GM18507 (cell line): ENCODE data around the gene PHF13.

Experiments
- DNase-seq: peaks from one replicate; pipeline ENCODE4 v3.0.0; 2011; ENCODE audit warnings: low read depth; ENCODE audit not compliant: insufficient read length; ENCODE audit errors: extremely low spot score
- FAIRE-seq: peaks from 2 replicates; lab custom pipeline; 2011; peaks lifted over from hg19 to GRCh38; lab: Jason Lieb, UNC

PHF13 gene

DNA sequence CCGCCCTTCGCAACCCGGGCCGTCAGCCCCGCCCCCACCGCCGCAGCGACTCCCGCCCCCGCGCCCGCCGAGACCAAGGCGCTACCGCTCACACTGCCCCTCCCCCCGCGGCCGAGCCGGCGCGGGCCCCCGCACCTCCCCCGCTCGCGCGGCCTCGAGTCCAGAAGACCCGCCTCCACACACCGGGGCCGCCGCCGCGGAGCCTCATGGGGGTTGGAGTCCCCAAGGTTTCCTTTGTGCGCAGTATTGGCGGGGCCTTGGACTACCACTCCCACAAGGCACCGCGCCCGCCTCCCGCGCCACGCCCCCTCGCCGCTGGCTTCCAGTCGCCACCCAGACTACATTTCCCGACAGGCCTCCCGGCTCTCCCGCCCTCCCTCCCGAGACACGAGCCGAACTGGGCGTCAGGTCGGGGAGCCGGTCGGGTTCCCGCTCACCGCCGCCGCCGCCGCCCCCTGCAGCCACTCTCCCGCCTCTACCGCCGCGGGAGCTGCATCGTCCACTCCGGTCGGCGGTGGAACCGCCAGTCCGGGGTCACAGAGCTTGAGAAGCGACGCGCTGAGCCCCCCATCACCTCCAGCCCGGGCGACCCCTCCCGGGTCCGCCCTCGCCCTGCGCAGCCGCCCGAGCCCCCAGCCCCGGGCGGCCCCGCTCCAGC, at the start of gene PHF13:
TSS of gene PHF13 (plus strand) at position 371 of the 658 bp plus-strand sequence. CDS start 336 bp downstream, outside the sequence.
- DNase-seq (peak; percentile 98), FAIRE-seq (peak; percentile 92)

GRCh38 chr1:6569033-6569432, 44.5 kb upstream of the PHF13 start:
- no peak for DNase-seq
- FAIRE-seq, result no peak

DNA sequence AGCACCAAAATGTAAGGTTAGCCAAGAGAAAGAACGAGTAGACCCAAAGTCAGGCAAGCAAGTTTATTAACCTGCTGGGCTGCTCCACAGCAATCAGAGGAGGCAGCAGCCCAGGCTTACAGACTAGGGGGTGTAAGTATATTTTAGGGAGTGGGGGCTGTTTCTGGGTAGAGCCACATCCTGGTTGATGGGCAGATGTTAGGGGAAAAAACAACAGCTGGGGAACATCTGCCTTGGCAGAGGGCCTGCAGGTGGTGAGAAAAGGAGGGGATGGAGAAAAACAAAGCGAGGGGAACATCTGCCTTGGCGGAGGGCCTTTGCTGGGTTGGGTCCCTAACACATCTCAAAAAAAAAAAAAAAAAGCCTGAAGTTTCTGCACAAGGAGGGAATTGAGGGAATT, 43.4 kb upstream of the PHF13 start:
- FAIRE-seq (no peak), DNase-seq (no peak)

GRCh38 chr1:6570987-6571386, 42.5 kb upstream of the PHF13 start:
- no peak for FAIRE-seq

GRCh38 chr1:6572653-6573383, 40.7 kb upstream of the PHF13 start:
- FAIRE-seq (no peak), DNase-seq (no peak)

More at GRCh38 chr1:6570987-6571386, 42.5 kb upstream of the PHF13 start:
- no peak for DNase-seq

GRCh38 chr1:6574025-6574620, 39.4 kb upstream of the PHF13 start:
- no peak for DNase-seq
- no peak for FAIRE-seq

DNA sequence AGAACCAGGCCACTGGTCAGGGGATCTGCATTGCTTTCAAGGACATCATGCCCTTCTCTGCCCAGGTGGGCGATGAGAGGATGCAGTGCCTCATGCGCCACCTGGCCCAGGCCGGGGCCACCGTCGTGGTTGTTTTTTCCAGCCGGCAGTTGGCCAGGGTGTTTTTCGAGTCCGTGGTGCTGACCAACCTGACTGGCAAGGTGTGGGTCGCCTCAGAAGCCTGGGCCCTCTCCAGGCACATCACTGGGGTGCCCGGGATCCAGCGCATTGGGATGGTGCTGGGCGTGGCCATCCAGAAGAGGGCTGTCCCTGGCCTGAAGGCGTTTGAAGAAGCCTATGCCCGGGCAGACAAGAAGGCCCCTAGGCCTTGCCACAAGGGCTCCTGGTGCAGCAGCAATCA, 38.7 kb upstream of the PHF13 start:
- no peak for DNase-seq
- no peak for FAIRE-seq

GRCh38 chr1:6577831-6578525, 35.6 kb upstream of the PHF13 start:
- no peak for FAIRE-seq
- no peak for DNase-seq

- DNase-seq (no peak), FAIRE-seq (no peak)
Measured at GRCh38 chr1:6578624-6579373, 34.7 kb upstream of the PHF13 start.

DNA sequence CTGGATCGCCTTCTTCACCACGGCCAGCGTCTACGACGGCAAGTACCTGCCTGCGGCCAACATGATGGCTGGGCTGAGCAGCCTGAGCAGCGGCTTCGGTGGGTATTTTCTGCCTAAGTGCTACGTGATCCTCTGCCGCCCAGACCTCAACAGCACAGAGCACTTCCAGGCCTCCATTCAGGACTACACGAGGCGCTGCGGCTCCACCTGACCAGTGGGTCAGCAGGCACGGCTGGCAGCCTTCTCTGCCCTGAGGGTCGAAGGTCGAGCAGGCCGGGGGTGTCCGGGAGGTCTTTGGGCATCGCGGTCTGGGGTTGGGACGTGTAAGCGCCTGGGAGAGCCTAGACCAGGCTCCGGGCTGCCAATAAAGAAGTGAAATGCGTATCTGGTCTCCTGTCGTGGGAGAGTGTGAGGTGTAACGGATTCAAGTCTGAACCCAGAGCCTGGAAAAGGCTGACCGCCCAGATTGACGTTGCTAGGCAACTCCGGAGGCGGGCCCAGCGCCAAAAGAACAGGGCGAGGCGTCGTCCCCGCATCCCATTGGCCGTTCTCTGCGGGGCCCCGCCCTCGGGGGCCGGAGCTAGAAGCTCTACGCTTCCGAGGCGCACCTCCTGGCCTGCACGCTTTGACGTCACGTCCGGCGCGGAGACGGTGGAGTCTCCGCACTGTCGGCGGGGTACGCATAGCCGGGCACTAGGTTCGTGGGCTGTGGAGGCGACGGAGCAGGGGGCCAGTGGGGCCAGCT, 34.0 kb upstream of the PHF13 start, which contains the start of gene ZBTB48:
TSS of gene ZBTB48 (plus strand) at position 621 of the 745 bp plus-strand sequence. CDS start 616 bp downstream, outside the sequence.
- DNase-seq (peak; percentile 100), FAIRE-seq (peak; percentile 99)

GRCh38 chr1:6580119-6580592, 33.4 kb upstream of the PHF13 start:
- no peak for FAIRE-seq

GRCh38 chr1:6580593-6581409, 32.7 kb upstream of the PHF13 start:
- DNase-seq (no peak), FAIRE-seq (no peak)

More at GRCh38 chr1:6580119-6580592, 33.4 kb upstream of the PHF13 start:
- no peak for DNase-seq

DNA sequence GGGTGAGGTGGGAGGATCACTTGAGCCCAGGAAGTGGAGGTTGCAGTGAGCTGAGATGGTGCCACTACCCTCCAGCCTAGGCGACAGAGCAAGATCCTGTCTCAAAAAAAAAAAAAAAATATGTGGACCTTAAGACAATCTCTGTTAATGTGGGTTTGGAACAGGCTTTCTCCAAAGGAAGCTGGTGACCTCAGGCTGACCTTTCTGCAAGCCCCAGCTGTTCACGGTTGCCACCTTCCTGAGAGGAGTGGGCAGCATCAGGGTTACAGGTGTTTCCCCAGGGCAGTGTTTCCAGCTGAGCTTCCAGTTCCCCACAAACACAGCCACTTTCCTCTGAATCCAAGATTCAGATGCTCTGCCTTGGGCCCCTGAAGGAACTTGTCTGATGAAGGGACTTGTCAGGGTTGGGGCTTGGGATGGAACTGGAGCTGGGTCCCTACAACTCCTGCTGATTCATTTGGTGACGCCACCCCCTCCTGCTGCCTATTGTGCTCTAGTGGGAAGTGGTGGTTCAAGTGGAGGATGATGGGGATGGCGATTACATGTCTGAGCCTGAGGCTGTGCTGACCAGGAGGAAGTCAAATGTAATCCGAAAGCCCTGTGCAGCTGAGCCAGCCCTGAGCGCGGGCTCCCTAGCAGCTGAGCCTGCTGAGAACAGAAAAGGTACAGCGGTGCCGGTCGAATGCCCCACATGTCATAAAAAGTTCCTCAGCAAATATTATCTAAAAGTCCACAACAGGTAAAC, 31.8 kb upstream of the PHF13 start:
- FAIRE-seq (no peak), DNase-seq (no peak)

DNA sequence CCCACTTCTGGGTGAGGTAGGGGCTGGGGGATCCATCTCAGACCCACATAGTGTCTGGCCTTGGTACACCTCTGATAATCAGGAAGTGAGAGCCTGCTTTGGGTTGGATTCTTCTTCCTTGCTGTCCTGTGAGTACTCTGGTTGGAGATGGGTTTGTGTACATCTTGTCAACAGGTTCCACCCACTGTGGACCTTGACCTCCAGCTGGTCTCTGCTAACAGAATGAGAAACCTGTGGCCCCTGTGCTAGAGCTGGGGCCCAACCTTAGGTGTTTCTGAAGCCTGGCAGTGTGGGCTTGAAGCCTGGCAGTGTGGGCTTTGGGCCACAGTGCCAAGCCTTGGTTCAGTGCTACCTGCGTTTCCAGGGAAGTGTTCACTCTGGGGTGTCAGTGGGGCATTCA, 31.2 kb upstream of the PHF13 start:
- FAIRE-seq (no peak), DNase-seq (no peak)

DNA sequence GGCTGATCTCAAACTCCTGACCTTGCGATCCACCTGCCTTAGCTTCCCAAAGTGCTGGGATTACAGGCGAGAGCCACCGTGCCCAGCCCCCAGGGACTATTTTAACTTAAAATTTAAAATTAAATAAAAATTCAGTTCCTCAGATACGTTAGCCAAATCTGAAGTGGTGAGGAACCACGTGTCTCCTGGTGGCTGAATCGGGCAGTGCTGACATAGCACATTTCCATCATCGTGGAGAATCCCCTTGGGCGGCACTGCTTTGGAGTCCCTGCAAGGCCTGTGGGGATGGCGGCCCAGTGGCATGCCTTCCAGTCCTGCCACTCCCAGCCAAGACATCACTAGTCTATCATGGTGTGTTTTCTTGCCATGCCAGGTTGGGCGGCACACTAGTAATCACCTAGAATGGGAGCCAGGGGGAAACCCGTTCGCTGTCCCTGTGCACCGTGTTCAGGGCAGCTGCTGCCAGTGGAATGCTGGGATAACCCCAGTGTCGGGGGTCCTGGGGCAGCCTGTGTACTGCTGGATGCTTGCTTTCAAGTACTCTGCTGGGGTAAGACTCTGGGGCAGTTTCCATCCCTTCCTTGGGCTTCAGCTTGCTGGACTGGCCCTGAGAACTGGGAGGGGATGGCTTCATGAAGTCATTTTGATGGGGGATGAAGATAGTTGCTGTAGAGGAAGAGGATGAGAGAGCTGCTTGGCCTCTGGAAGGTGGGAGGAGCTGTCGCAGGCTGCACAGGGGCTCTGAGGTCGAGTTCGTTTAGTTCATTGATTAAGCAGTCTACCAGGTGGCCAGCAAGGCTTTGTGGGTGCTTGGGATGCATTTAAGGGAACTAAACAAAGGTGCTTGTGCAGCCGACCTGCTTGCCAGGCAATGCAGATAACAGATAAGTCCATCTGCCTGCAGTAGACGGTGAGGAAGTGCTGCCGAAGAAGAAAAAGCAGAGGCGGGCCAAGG, 29.1 kb upstream of the PHF13 start:
- FAIRE-seq (no peak), DNase-seq (no peak)
